ENCODE measurements around the gene CARF.

GRCh38 chr2:203016716-203017115 is 104.6 kb downstream of the CARF start:
- no peak for TF ChIP-seq HDGF (IDR thresholded peaks at IDR 0.05; ENCODE audit: borderline replicate concordance)
- no peak for TF ChIP-seq BHLHE40 (IDR thresholded peaks at IDR 0.05; ENCODE audit: borderline replicate concordance)
- no peak for TF ChIP-seq NFRKB (IDR thresholded peaks at IDR 0.05)
- TF ChIP-seq FOXM1 (IDR thresholded peaks at IDR 0.05; ENCODE audit: borderline replicate concordance) = no peak
- TF ChIP-seq FOXK2 (IDR thresholded peaks at IDR 0.05) = no peak
- TF ChIP-seq CTBP1 (IDR thresholded peaks at IDR 0.05; ENCODE audit: borderline replicate concordance) = no peak
- no peak for TF ChIP-seq SUZ12 (IDR thresholded peaks at IDR 0.05)
- TF ChIP-seq, protein P1, sequence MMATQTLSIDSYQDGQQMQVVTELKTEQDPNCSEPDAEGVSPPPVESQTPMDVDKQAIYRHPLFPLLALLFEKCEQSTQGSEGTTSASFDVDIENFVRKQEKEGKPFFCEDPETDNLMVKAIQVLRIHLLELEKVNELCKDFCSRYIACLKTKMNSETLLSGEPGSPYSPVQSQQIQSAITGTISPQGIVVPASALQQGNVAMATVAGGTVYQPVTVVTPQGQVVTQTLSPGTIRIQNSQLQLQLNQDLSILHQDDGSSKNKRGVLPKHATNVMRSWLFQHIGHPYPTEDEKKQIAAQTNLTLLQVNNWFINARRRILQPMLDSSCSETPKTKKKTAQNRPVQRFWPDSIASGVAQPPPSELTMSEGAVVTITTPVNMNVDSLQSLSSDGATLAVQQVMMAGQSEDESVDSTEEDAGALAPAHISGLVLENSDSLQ (IDR thresholded peaks at IDR 0.05) = no peak
- TF ChIP-seq ZNF384 (IDR thresholded peaks at IDR 0.05) = no peak
- no peak for TF ChIP-seq ARNT (IDR thresholded peaks at IDR 0.05)
- no peak for TF ChIP-seq FOXA1 (IDR thresholded peaks at IDR 0.05)
- TF ChIP-seq L3MBTL2 (conservative IDR thresholded peaks at IDR 0.05) = no peak
- no peak for TF ChIP-seq SP1 (IDR thresholded peaks at IDR 0.05)
- TF ChIP-seq ELF4 (IDR thresholded peaks at IDR 0.05) = no peak

Data from HEK293T (cell line).